ENCODE measurements around the gene PLA2G4B.

The PLA2G4B gene

GRCh38 chr15:41855261-41855961 lies 16.8 kb downstream of the PLA2G4B start:
- H3K4me1 ChIP-seq (ENCODE audit: control insufficient read depth in 5 of 5, insufficient read depth in 5 of 5, low read length in 5 of 5): peaks cover 0 to 6% (median 3%) of the 10 kb centered on the region in 5 donors
- H3K9ac ChIP-seq (ENCODE audit: low read length in 5 of 5): no peak overlapping the region
- no peak overlapping the region for H3K27ac ChIP-seq (ENCODE audit: low read depth, low read length)
- peaks cover 0 to 3% (median 0%) of the 10 kb centered on the region in 5 donors for H3K36me3 ChIP-seq (ENCODE audit: control insufficient read depth in 5 of 5, insufficient read depth in 5 of 5, low read length in 5 of 5)
- peaks cover 0 to 13% (median 5%) of the 10 kb centered on the region in 5 donors for H3K27me3 ChIP-seq (ENCODE audit: control insufficient read depth in 5 of 5, insufficient read depth in 4 of 5, low read length in 5 of 5)
- no peak overlapping the region for H3K4me3 ChIP-seq (ENCODE audit: low read depth in 1 of 5, low read length in 5 of 5)
- H3K9me3 ChIP-seq (ENCODE audit: control insufficient read depth in 5 of 5, low read length in 5 of 5): no peaks in the 10 kb centered on the region

GRCh38 chr15:41856262-41856661 lies 17.6 kb downstream of the PLA2G4B start:
- Histone ChIP-seq H3K4me1 (ENCODE audit: control insufficient read depth in 5 of 5, insufficient read depth in 5 of 5, low read length in 5 of 5) (peaks cover 0 to 6% (median 3%) of the 10 kb centered on the region in 5 donors), H3K9me3 (ENCODE audit: control insufficient read depth in 5 of 5, low read length in 5 of 5) (no peaks in the 10 kb centered on the region), H3K27me3 (ENCODE audit: control insufficient read depth in 5 of 5, insufficient read depth in 4 of 5, low read length in 5 of 5) (peaks cover 0 to 13% (median 5%) of the 10 kb centered on the region in 5 donors), H3K27ac (ENCODE audit: low read depth, low read length) (no peak overlapping the region), H3K4me3 (ENCODE audit: low read depth in 1 of 5, low read length in 5 of 5) (no peak overlapping the region), H3K9ac (ENCODE audit: low read length in 5 of 5) (no peak overlapping the region), H3K36me3 (ENCODE audit: control insufficient read depth in 5 of 5, insufficient read depth in 5 of 5, low read length in 5 of 5) (peaks cover 0 to 3% (median 0%) of the 10 kb centered on the region in 5 donors)

GRCh38 chr15:41856716-41857115 lies 18.1 kb downstream of the PLA2G4B start:
- no peak overlapping the region for H3K4me3 ChIP-seq (ENCODE audit: low read depth in 1 of 5, low read length in 5 of 5)
- no peak overlapping the region for H3K27ac ChIP-seq (ENCODE audit: low read depth, low read length)
- peaks cover 0 to 6% (median 3%) of the 10 kb centered on the region in 5 donors for H3K4me1 ChIP-seq (ENCODE audit: control insufficient read depth in 5 of 5, insufficient read depth in 5 of 5, low read length in 5 of 5)
- H3K9ac ChIP-seq (ENCODE audit: low read length in 5 of 5): no peak overlapping the region
- peaks cover 0 to 3% (median 0%) of the 10 kb centered on the region in 5 donors for H3K36me3 ChIP-seq (ENCODE audit: control insufficient read depth in 5 of 5, insufficient read depth in 5 of 5, low read length in 5 of 5)
- peaks cover 0 to 13% (median 5%) of the 10 kb centered on the region in 5 donors for H3K27me3 ChIP-seq (ENCODE audit: control insufficient read depth in 5 of 5, insufficient read depth in 4 of 5, low read length in 5 of 5)
- no peaks in the 10 kb centered on the region for H3K9me3 ChIP-seq (ENCODE audit: control insufficient read depth in 5 of 5, low read length in 5 of 5)

GRCh38 chr15:41857316-41857715 lies 18.7 kb downstream of the PLA2G4B start:
- peaks cover 0 to 10% (median 5%) of the 10 kb centered on the region in 5 donors for H3K27me3 ChIP-seq (ENCODE audit: control insufficient read depth in 5 of 5, insufficient read depth in 4 of 5, low read length in 5 of 5)

GRCh38 chr15:41858756-41859155 lies 20.1 kb downstream of the PLA2G4B start:
- Histone ChIP-seq H3K4me3 (ENCODE audit: low read depth in 1 of 5, low read length in 5 of 5) (no peak overlapping the region), H3K27ac (ENCODE audit: low read depth, low read length) (no peak overlapping the region), H3K4me1 (ENCODE audit: control insufficient read depth in 5 of 5, insufficient read depth in 5 of 5, low read length in 5 of 5) (peaks cover 0 to 6% (median 3%) of the 10 kb centered on the region in 5 donors), H3K36me3 (ENCODE audit: control insufficient read depth in 5 of 5, insufficient read depth in 5 of 5, low read length in 5 of 5) (peaks cover 0 to 16% (median 0%) of the 10 kb centered on the region in 5 donors), H3K9me3 (ENCODE audit: control insufficient read depth in 5 of 5, low read length in 5 of 5) (no peaks in the 10 kb centered on the region), H3K9ac (ENCODE audit: low read length in 5 of 5) (no peak overlapping the region), H3K27me3 (ENCODE audit: control insufficient read depth in 5 of 5, insufficient read depth in 4 of 5, low read length in 5 of 5) (peaks cover 0 to 7% (median 5%) of the 10 kb centered on the region in 5 donors)

More at GRCh38 chr15:41857316-41857715, 18.7 kb downstream of the PLA2G4B start:
- H3K9ac ChIP-seq (ENCODE audit: low read length in 5 of 5): no peak overlapping the region
- peaks cover 0 to 8% (median 0%) of the 10 kb centered on the region in 5 donors for H3K36me3 ChIP-seq (ENCODE audit: control insufficient read depth in 5 of 5, insufficient read depth in 5 of 5, low read length in 5 of 5)
- no peak overlapping the region for H3K27ac ChIP-seq (ENCODE audit: low read depth, low read length)
- H3K4me3 ChIP-seq (ENCODE audit: low read depth in 1 of 5, low read length in 5 of 5): no peak overlapping the region
- H3K9me3 ChIP-seq (ENCODE audit: control insufficient read depth in 5 of 5, low read length in 5 of 5): no peaks in the 10 kb centered on the region
- H3K4me1 ChIP-seq (ENCODE audit: control insufficient read depth in 5 of 5, insufficient read depth in 5 of 5, low read length in 5 of 5): peaks cover 0 to 6% (median 3%) of the 10 kb centered on the region in 5 donors

GRCh38 chr15:41860049-41860828 lies 21.6 kb downstream of the PLA2G4B start:
- H3K27ac ChIP-seq (ENCODE audit: low read depth, low read length): no peak overlapping the region
- H3K36me3 ChIP-seq (ENCODE audit: control insufficient read depth in 5 of 5, insufficient read depth in 5 of 5, low read length in 5 of 5): peaks cover 0 to 15% (median 0%) of the 10 kb centered on the region in 5 donors
- no peak overlapping the region for H3K9ac ChIP-seq (ENCODE audit: low read length in 5 of 5)
- H3K4me3 ChIP-seq (ENCODE audit: low read depth in 1 of 5, low read length in 5 of 5): no peak overlapping the region
- H3K9me3 ChIP-seq (ENCODE audit: control insufficient read depth in 5 of 5, low read length in 5 of 5): no peaks in the 10 kb centered on the region
- peaks cover 0 to 6% (median 3%) of the 10 kb centered on the region in 5 donors for H3K4me1 ChIP-seq (ENCODE audit: control insufficient read depth in 5 of 5, insufficient read depth in 5 of 5, low read length in 5 of 5)
- peaks cover 0 to 7% (median 3%) of the 10 kb centered on the region in 5 donors for H3K27me3 ChIP-seq (ENCODE audit: control insufficient read depth in 5 of 5, insufficient read depth in 4 of 5, low read length in 5 of 5)

GRCh38 chr15:41861736-41862356 lies 23.2 kb downstream of the PLA2G4B start:
- no peak overlapping the region for H3K9ac ChIP-seq (ENCODE audit: low read length in 5 of 5)
- peaks cover 0 to 6% (median 3%) of the 10 kb centered on the region in 5 donors for H3K4me1 ChIP-seq (ENCODE audit: control insufficient read depth in 5 of 5, insufficient read depth in 5 of 5, low read length in 5 of 5)
- H3K4me3 ChIP-seq (ENCODE audit: low read depth in 1 of 5, low read length in 5 of 5): no peak overlapping the region
- H3K27ac ChIP-seq (ENCODE audit: low read depth, low read length): no peak overlapping the region
- H3K27me3 ChIP-seq (ENCODE audit: control insufficient read depth in 5 of 5, insufficient read depth in 4 of 5, low read length in 5 of 5): peaks cover 0 to 5% (median 0%) of the 10 kb centered on the region in 5 donors
- H3K9me3 ChIP-seq (ENCODE audit: control insufficient read depth in 5 of 5, low read length in 5 of 5): no peaks in the 10 kb centered on the region
- H3K36me3 ChIP-seq (ENCODE audit: control insufficient read depth in 5 of 5, insufficient read depth in 5 of 5, low read length in 5 of 5): peaks cover 0 to 14% (median 0%) of the 10 kb centered on the region in 5 donors

- Histone ChIP-seq H3K4me1 (ENCODE audit: control insufficient read depth in 5 of 5, insufficient read depth in 5 of 5, low read length in 5 of 5) (peaks cover 0 to 6% (median 3%) of the 10 kb centered on the region in 5 donors), H3K36me3 (ENCODE audit: control insufficient read depth in 5 of 5, insufficient read depth in 5 of 5, low read length in 5 of 5) (peaks cover 0 to 14% (median 0%) of the 10 kb centered on the region in 5 donors), H3K27ac (ENCODE audit: low read depth, low read length) (no peak overlapping the region), H3K9me3 (ENCODE audit: control insufficient read depth in 5 of 5, low read length in 5 of 5) (no peaks in the 10 kb centered on the region), H3K9ac (ENCODE audit: low read length in 5 of 5) (no peak overlapping the region), H3K4me3 (ENCODE audit: low read depth in 1 of 5, low read length in 5 of 5) (no peak overlapping the region), H3K27me3 (ENCODE audit: control insufficient read depth in 5 of 5, insufficient read depth in 4 of 5, low read length in 5 of 5) (no peaks in the 10 kb centered on the region)
Observed at GRCh38 chr15:41862515-41863116, 24.0 kb downstream of the PLA2G4B start.

- no peaks in the 10 kb centered on the region for H3K9me3 ChIP-seq (ENCODE audit: control insufficient read depth in 5 of 5, low read length in 5 of 5)
- peaks cover 0 to 14% (median 0%) of the 10 kb centered on the region in 5 donors for H3K36me3 ChIP-seq (ENCODE audit: control insufficient read depth in 5 of 5, insufficient read depth in 5 of 5, low read length in 5 of 5)
- no peak overlapping the region for H3K9ac ChIP-seq (ENCODE audit: low read length in 5 of 5)
- H3K27me3 ChIP-seq (ENCODE audit: control insufficient read depth in 5 of 5, insufficient read depth in 4 of 5, low read length in 5 of 5): no peaks in the 10 kb centered on the region
- H3K4me3 ChIP-seq (ENCODE audit: low read depth in 1 of 5, low read length in 5 of 5): no peak overlapping the region
- no peak overlapping the region for H3K27ac ChIP-seq (ENCODE audit: low read depth, low read length)
- peaks cover 2 to 17% (median 14%) of the 10 kb centered on the region in 5 donors for H3K4me1 ChIP-seq (ENCODE audit: control insufficient read depth in 5 of 5, insufficient read depth in 5 of 5, low read length in 5 of 5)
Observed at GRCh38 chr15:41865490-41866055, 26.9 kb downstream of the PLA2G4B start.
